G401 (cell line): ENCODE data around the gene PCDHA6. TPM values are rescaled to one million over a fixed set of nuclear protein-coding genes. Genes with fewer than 3 reads are reported as not detected.
"Not testable (repeated sequence)": the region's sequence is repeated elsewhere in the genome, so short reads cannot be mapped to it uniquely, and the experiment has no call there.

Source experiments
- DNase-seq: peaks from one replicate; pipeline ENCODE4 v3.0.0-alpha.2; 2015; ENCODE audit warnings: low spot score
- in situ Hi-C: cut with HindIII; loops from 2 replicates; pipeline ENCODE4 v1.10.0; 2016; ENCODE audit warnings: low sequenced_read_pairs, mixed read lengths
- total RNA-seq: library from RNA; depleted of rRNA; stranded (reverse); fragments of >200 nt; shearing (Covaris generic); gene quantifications from 2 replicates; pipeline ENCODE4 v1.2.3, GENCODE V29; 2014

The PCDHA6 gene
- total RNA-seq, 1 experiment from 2014 or later: not detected

DNA sequence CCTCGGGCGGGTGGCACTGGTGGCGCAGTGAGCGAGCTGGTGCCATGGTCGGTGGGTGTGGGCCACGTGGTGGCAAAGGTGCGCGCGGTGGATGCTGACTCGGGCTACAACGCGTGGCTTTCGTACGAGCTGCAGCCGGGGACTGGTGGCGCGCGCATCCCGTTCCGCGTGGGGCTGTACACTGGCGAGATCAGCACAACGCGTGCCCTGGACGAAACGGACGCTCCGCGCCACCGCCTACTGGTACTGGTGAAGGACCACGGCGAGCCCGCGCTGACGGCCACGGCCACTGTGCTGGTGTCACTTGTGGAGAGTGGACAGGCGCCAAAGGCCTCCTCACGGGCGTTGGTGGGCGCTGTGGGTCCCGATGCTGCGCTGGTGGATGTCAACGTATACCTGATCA lies 18.9 kb upstream of the PCDHA6 start:
- DNase-seq: no peak
- in situ Hi-C loops: no loop called here

GRCh38 chr5:140821375-140822280 lies 6.1 kb upstream of the PCDHA6 start, which contains the start of gene PCDHA5:
Gene PCDHA5, plus strand, starts transcription at chr5:140821613.
- DNase-seq: peak; percentile 57
- in situ Hi-C loops: no loop called here

DNA sequence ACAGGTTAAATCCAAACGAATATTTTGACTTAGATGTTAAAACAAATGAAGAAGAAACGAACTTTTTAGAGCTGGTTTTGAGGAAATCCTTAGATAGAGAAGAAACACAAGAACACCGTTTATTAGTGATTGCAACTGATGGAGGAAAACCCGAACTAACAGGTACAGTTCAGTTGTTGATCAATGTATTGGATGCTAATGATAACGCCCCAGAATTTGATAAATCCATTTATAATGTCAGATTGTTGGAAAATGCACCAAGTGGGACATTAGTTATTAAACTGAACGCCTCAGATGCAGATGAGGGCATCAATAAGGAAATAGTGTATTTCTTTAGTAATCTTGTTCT lies 5.5 kb upstream of the PCDHA6 start:
- in situ Hi-C loops: no loop called here
- DNase-seq: no peak

GRCh38 chr5:140822969-140823368 lies 4.8 kb upstream of the PCDHA6 start:
- DNase-seq, in situ Hi-C loops: not testable (repeated sequence)

DNA sequence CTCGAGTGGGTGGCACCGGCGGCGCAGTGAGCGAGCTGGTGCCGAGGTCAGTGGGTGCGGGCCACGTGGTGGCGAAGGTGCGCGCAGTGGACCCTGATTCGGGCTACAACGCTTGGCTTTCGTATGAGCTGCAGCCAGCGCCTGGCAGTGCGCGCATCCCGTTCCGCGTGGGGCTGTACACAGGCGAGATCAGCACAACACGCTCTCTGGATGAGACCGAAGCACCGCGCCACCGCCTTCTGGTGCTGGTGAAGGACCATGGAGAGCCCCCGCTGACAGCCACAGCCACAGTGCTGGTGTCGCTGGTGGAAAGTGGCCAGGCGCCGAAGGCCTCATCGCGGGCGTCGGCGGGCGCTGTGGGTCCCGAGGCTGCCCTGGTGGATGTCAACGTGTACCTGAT lies 4.3 kb upstream of the PCDHA6 start:
- no peak for DNase-seq
- in situ Hi-C loops: no loop called here

DNA sequence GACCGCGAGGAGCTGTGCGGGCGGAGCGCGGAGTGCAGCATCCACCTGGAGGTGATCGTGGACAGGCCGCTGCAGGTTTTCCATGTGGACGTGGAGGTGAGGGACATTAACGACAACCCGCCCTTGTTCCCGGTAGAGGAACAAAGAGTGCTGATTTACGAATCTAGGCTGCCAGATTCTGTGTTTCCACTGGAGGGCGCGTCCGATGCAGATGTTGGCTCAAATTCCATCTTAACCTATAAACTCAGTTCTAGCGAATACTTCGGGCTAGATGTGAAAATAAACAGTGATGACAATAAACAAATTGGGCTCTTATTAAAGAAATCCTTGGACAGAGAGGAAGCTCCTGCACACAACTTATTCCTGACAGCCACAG lies 590 bp downstream of the PCDHA6 start:
- DNase-seq: peak; percentile 11
- in situ Hi-C loops: no loop called here

GRCh38 chr5:140829511-140830501 lies 2.0 kb downstream of the PCDHA6 start:
- DNase-seq, in situ Hi-C loops: not testable (repeated sequence)

- peak; percentile 51 for DNase-seq
Observed at GRCh38 chr5:140833993-140834392, 6.2 kb downstream of the PCDHA6 start, which contains the start of gene PCDHA7. Gene PCDHA7, plus strand, starts transcription at chr5:140834269. Its CDS starts 115 bp downstream, at chr5:140834384.

GRCh38 chr5:140834439-140835008 lies 6.8 kb downstream of the PCDHA6 start:
- in situ Hi-C loops, DNase-seq: not testable (repeated sequence)

More at GRCh38 chr5:140833993-140834392, 6.2 kb downstream of the PCDHA6 start, which contains the start of gene PCDHA7:
- in situ Hi-C loops: no loop called here

- in situ Hi-C loops: no loop called here
- no peak for DNase-seq
Observed at GRCh38 chr5:140835622-140836510, 8.1 kb downstream of the PCDHA6 start.

- peak; percentile 64 for DNase-seq
- in situ Hi-C loops: no loop called here
Observed at GRCh38 chr5:140840978-140841962, 13.5 kb downstream of the PCDHA6 start, which contains the start of gene PCDHA8. Gene PCDHA8, plus strand, starts transcription at chr5:140841187. Its CDS starts 135 bp downstream, at chr5:140841322.

GRCh38 chr5:140842798-140843733 lies 15.3 kb downstream of the PCDHA6 start:
- in situ Hi-C loops: no loop called here
- DNase-seq: no peak

- DNase-seq, in situ Hi-C loops: not testable (repeated sequence)
Observed at GRCh38 chr5:140848139-140849102, 20.7 kb downstream of the PCDHA6 start, which contains the start of gene PCDHA9. Gene PCDHA9, plus strand, starts transcription at chr5:140848382. Its CDS starts 114 bp downstream, at chr5:140848496.

DNA sequence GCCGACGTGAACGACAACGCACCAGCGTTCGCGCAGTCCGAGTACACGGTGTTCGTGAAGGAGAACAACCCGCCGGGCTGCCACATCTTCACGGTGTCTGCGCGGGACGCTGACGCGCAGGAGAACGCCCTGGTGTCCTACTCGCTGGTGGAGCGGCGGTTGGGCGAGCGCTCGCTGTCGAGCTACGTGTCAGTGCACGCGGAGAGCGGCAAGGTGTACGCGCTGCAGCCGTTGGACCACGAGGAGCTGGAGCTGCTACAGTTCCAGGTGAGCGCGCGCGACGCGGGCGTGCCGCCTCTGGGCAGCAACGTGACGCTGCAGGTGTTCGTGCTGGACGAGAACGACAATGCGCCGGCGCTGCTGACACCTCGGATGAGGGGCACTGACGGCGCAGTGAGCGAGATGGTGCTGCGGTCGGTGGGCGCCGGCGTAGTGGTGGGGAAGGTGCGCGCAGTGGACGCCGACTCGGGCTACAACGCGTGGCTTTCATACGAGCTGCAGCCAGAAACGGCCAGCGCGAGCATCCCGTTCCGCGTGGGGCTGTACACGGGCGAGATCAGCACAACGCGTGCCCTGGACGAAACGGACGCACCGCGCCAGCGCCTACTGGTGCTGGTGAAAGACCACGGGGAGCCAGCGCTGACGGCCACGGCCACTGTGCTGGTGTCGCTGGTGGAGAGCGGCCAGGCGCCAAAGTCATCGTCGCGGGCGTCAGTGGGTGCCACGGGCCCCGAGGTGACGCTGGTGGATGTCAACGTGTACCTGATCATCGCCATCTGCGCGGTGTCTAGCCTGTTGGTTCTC lies 22.3 kb downstream of the PCDHA6 start:
- in situ Hi-C loops: not testable (repeated sequence)

More for the DNA sequence above, 22.3 kb downstream of the PCDHA6 start:
- DNase-seq: not testable (repeated sequence)
